Hepatocyte (in vitro differentiated cells): ENCODE measurements around the gene SLC52A3. TPM values are rescaled to one million over a fixed set of nuclear protein-coding genes. Genes with fewer than 3 reads are reported as not detected.

Experiments
- DNase-seq: peaks from one replicate; pipeline ENCODE4 v3.0.0-alpha.2; 2016; ENCODE audit warnings: low spot score
- H2AFZ ChIP-seq: fragments of 200-600 bp; sonication (generic); 2 replicates; pipeline ENCODE4 v1.6.0; 2016; ENCODE audit warnings: antibody characterized with exemption, mild to moderate bottlenecking
- H3K27ac ChIP-seq: fragments of 200-600 bp; sonication (generic); 2 replicates; pipeline ENCODE4 v1.5.1; 2016; ENCODE audit warnings: mild to moderate bottlenecking
- H3K27me3 ChIP-seq: fragments of 200-600 bp; sonication (generic); 2 replicates; pipeline ENCODE4 v1.6.1; 2016
- H3K36me3 ChIP-seq: fragments of 200-600 bp; sonication (generic); replicated peaks from 2 replicates; pipeline ENCODE4 v1.5.1; 2016; ENCODE audit warnings: low read depth; ENCODE audit not compliant: insufficient read depth
- H3K4me1 ChIP-seq: fragments of 200-600 bp; sonication (generic); 2 replicates; pipeline ENCODE4 v1.5.1; 2016; ENCODE audit warnings: mild to moderate bottlenecking, moderate library complexity; ENCODE audit not compliant: insufficient read depth
- H3K4me2 ChIP-seq: fragments of 200-600 bp; sonication (generic); 2 replicates; pipeline ENCODE4 v1.6.0; 2016
- H3K4me3 ChIP-seq: fragments of 200-600 bp; sonication (generic); 2 replicates; pipeline ENCODE4 v1.5.1; 2016; ENCODE audit warnings: mild to moderate bottlenecking
- H3K79me2 ChIP-seq: fragments of 200-600 bp; sonication (generic); 2 replicates; pipeline ENCODE4 v1.6.0; 2017; ENCODE audit warnings: mild to moderate bottlenecking
- H3K9me2 ChIP-seq: fragments of 200-600 bp; sonication (generic); replicated peaks from 2 replicates; pipeline ENCODE4 v1.6.0; 2017; ENCODE audit warnings: mild to moderate bottlenecking; ENCODE audit not compliant: insufficient read depth
- H3K9me3 ChIP-seq: fragments of 200-600 bp; sonication (generic); 2 replicates; pipeline ENCODE4 v1.5.1; 2016; ENCODE audit warnings: low read depth, mild to moderate bottlenecking
- H4K20me1 ChIP-seq: fragments of 200-600 bp; sonication (generic); 2 replicates; pipeline ENCODE4 v1.6.0; 2016; ENCODE audit warnings: mild to moderate bottlenecking; ENCODE audit not compliant: insufficient read depth, poor library complexity, severe bottlenecking
- EZH2 ChIP-seq: fragments of 200-600 bp; sonication (generic); IDR thresholded peaks from 2 replicates; pipeline ENCODE4 v1.6.1; 2016; ENCODE audit warnings: antibody characterized with exemption, mild to moderate bottlenecking, borderline replicate concordance
- EZH2phosphoT487 ChIP-seq: fragments of 200-600 bp; sonication (generic); IDR thresholded peaks from one replicate; pipeline ENCODE4 v1.6.1; 2018; ENCODE audit warnings: antibody characterized with exemption, mild to moderate bottlenecking, low read depth, moderate library complexity; ENCODE audit not compliant: unreplicated experiment, severe bottlenecking
- WGBS: methylation state at CpG from one replicate; pipeline ENCODE4 v1.1.6; 2016; ENCODE audit warnings: low lambda C conversion rate; ENCODE audit errors: missing lambda C conversion rate; 5-methylcytosine and 5-hydroxymethylcytosine counted together
- polyA plus RNA-seq: library from polyadenylated mRNA; unstranded; fragments of >200 nt; fragmentation: Nextera tagmentation; extraction: Ambion mirVana; gene quantifications from 2 replicates; pipeline ENCODE4 v1.2.1, GENCODE V29; 2016
- total RNA-seq: library from RNA; depleted of rRNA; stranded (reverse); fragments of >200 nt; gene quantifications from 2 replicates; pipeline ENCODE4 v1.2.3, GENCODE V29; 2014
- TF ChIP-seq, protein P1 (sequence below): fragments of 200-600 bp; sonication (generic); IDR thresholded peaks from 2 replicates; pipeline ENCODE4 v1.5.1; 2016; ENCODE audit warnings: antibody characterized with exemption, mild to moderate bottlenecking; ENCODE audit not compliant: poor library complexity

The SLC52A3 gene
- total RNA-seq (0.33 and 0.80 TPM in 2 replicates), polyA plus RNA-seq (0.35 and 1.0 TPM in 2 replicates)

GRCh38 chr20:768426-768978, at the start of gene SLC52A3:
SLC52A3 (minus strand) TSS chr20:768500; CDS start chr20:765774, 2,726 bp downstream.
- Histone ChIP-seq H3K4me3 (no peak within 1 kb of the TSS), H3K9me3 (no peaks in the 10 kb centered on the region), H4K20me1 (no peaks in the 10 kb centered on the region), H3K4me1 (no peaks in the 10 kb centered on the region), H3K79me2 (no peaks in the 10 kb centered on the region), H3K27me3 (no peaks in the 10 kb centered on the region), H3K4me2 (no peak within 1 kb of the TSS), H3K36me3 (no peaks in the 10 kb centered on the region), H2AFZ (no peak within 1 kb of the TSS), H3K9me2 (no peaks in the 10 kb centered on the region), H3K27ac (peak within 1 kb of the TSS; percentile 66)
- DNase-seq = peak; percentile 58
- TF ChIP-seq EZH2 (no peak), EZH2phosphoT487 (no peak)
- TF ChIP-seq, protein P1, sequence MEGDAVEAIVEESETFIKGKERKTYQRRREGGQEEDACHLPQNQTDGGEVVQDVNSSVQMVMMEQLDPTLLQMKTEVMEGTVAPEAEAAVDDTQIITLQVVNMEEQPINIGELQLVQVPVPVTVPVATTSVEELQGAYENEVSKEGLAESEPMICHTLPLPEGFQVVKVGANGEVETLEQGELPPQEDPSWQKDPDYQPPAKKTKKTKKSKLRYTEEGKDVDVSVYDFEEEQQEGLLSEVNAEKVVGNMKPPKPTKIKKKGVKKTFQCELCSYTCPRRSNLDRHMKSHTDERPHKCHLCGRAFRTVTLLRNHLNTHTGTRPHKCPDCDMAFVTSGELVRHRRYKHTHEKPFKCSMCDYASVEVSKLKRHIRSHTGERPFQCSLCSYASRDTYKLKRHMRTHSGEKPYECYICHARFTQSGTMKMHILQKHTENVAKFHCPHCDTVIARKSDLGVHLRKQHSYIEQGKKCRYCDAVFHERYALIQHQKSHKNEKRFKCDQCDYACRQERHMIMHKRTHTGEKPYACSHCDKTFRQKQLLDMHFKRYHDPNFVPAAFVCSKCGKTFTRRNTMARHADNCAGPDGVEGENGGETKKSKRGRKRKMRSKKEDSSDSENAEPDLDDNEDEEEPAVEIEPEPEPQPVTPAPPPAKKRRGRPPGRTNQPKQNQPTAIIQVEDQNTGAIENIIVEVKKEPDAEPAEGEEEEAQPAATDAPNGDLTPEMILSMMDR = peak; percentile 34
- WGBS = 67% methylated on average over 12 of the region's 12 CpGs

GRCh38 chr20:815914-816606, 47.8 kb upstream of the SLC52A3 start:
- Histone ChIP-seq H3K36me3 (no peaks in the 10 kb centered on the region), H3K27ac (no peak overlapping the region), H4K20me1 (no peaks in the 10 kb centered on the region), H3K79me2 (no peaks in the 10 kb centered on the region), H3K4me3 (no peak overlapping the region), H3K27me3 (no peaks in the 10 kb centered on the region), H3K4me2 (no peak overlapping the region), H3K4me1 (peaks cover 4% of the 10 kb centered on the region), H3K9me3 (no peaks in the 10 kb centered on the region), H3K9me2 (no peaks in the 10 kb centered on the region), H2AFZ (no peak overlapping the region)
- WGBS = 30% methylated on average over 13 of the region's 13 CpGs
- peak; percentile 75 for DNase-seq
- TF ChIP-seq, protein P1 = peak; percentile 96
- no peak for TF ChIP-seq EZH2

- TF ChIP-seq EZH2 (no peak), EZH2phosphoT487 (no peak)
- TF ChIP-seq, protein P1 = no peak
- WGBS = 96% methylated on average over 10 of the region's 10 CpGs
- Histone ChIP-seq H3K4me1 (peaks cover 4% of the 10 kb centered on the region), H3K36me3 (no peaks in the 10 kb centered on the region), H3K4me2 (no peak overlapping the region), H3K4me3 (no peak overlapping the region), H3K79me2 (no peaks in the 10 kb centered on the region), H2AFZ (no peak overlapping the region), H3K9me3 (no peaks in the 10 kb centered on the region), H3K27ac (no peak overlapping the region), H3K9me2 (no peaks in the 10 kb centered on the region), H4K20me1 (no peaks in the 10 kb centered on the region), H3K27me3 (no peaks in the 10 kb centered on the region)
- DNase-seq = no peak
Measured at GRCh38 chr20:815226-815625, 46.9 kb upstream of the SLC52A3 start.
